GM12873 (cell line): ENCODE results near the gene NOS1.

Experiments
- CTCF ChIP-seq: IDR thresholded peaks from 2 replicates; pipeline ENCODE4 v1.5.1; 2012; ENCODE audit warnings: low read depth, mild to moderate bottlenecking, moderate library complexity, low read length, control low read depth; ENCODE audit not compliant: insufficient read depth; ENCODE audit errors: missing control alignments

NOS1 gene

GRCh38 chr12:117352883-117353282 lies 8.5 kb downstream of the NOS1 start:
- TF ChIP-seq CTCF, result no peak

GRCh38 chr12:117352206-117352605 lies 9.2 kb downstream of the NOS1 start:
- TF ChIP-seq CTCF, result no peak

GRCh38 chr12:117350140-117350539 lies 11.3 kb downstream of the NOS1 start:
- TF ChIP-seq CTCF, result no peak

GRCh38 chr12:117347588-117347987 lies 13.8 kb downstream of the NOS1 start:
- TF ChIP-seq CTCF, result no peak

- TF ChIP-seq CTCF, result no peak
Measured at GRCh38 chr12:117344716-117345115, 16.7 kb downstream of the NOS1 start.

- no peak for TF ChIP-seq CTCF
Measured at GRCh38 chr12:117343849-117344248, 17.6 kb downstream of the NOS1 start.

GRCh38 chr12:117343296-117343695 lies 18.1 kb downstream of the NOS1 start:
- TF ChIP-seq CTCF, result no peak
